Keratinocyte (primary cell): Measurements from ENCODE around the gene PTMS.

Source experiments
- EZH2 ChIP-seq: IDR thresholded peaks from one replicate; pipeline ENCODE4 v1.6.1; 2012; ENCODE audit warnings: inconsistent platforms, mild to moderate bottlenecking, low read length, moderate library complexity
- TF ChIP-seq, protein P1 (sequence below), 3 experiments: IDR thresholded peaks in 1 of 3; conservative IDR thresholded peaks in 1 of 3; optimal IDR thresholded peaks in 1 of 3; 2 replicates in 2 of 3; 3 replicates in 1 of 3; pipeline versions ENCODE3 to v1.5.1; 2011; ENCODE audit warnings: low read length in 3 of 3, mild to moderate bottlenecking in 3 of 3, moderate library complexity in 2 of 3, control low read depth in 1 of 3, inconsistent platforms in 1 of 3; ENCODE audit not compliant: insufficient read depth in 2 of 3; ENCODE audit errors: extremely low read depth in 1 of 3

DNA sequence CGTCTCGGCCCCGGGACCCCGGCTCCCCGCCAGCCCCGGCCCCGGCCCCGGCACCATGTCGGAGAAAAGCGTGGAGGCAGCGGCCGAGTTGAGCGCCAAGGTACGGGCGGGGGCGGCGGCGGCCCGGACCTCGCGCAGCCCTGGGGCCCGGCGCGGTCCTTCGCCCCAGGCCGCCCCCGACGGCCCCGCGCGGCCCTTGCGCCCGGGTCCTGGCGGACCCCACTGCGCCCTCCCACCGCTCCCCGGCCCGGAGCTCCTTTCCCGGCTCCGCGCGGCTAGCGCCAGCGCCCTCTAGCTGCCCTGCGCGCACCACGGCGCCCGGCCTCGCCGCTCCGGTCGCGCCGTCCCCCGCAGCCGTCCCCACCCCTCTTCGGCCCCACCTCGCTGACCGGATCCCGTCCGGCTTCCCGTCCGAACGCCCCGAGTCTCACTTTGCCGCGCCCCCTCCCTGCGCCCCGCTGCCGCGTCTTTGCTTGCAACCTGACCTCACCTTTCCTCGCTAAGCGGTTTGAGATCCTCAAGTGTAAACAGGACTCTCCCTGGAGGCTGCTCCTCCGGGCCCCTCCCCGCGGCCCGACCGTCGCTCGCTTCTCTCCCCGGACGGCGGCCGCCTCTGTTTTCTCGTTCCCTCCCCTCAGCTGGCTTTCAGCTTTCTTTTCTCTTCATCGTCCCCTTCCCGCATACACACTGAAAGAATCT is 637 bp downstream of the PTMS start:
- TF ChIP-seq, protein P1, sequence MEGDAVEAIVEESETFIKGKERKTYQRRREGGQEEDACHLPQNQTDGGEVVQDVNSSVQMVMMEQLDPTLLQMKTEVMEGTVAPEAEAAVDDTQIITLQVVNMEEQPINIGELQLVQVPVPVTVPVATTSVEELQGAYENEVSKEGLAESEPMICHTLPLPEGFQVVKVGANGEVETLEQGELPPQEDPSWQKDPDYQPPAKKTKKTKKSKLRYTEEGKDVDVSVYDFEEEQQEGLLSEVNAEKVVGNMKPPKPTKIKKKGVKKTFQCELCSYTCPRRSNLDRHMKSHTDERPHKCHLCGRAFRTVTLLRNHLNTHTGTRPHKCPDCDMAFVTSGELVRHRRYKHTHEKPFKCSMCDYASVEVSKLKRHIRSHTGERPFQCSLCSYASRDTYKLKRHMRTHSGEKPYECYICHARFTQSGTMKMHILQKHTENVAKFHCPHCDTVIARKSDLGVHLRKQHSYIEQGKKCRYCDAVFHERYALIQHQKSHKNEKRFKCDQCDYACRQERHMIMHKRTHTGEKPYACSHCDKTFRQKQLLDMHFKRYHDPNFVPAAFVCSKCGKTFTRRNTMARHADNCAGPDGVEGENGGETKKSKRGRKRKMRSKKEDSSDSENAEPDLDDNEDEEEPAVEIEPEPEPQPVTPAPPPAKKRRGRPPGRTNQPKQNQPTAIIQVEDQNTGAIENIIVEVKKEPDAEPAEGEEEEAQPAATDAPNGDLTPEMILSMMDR (optimal IDR thresholded peaks at IDR 0.05 in 1 of 3, IDR thresholded peaks at IDR 0.05 in 1 of 3, conservative IDR thresholded peaks at IDR 0.05 in 1 of 3; ENCODE audit: extremely low read depth in 1 of 3, insufficient read depth in 2 of 3, low read length in 3 of 3) = peak in 2 of 3 experiments; percentile 72 to 75
- TF ChIP-seq EZH2 = no peak
